ENCODE measurements around the gene LRRC75A.

LRRC75A gene

GRCh38 chr17:16418685-16419068 lies 73.3 kb downstream of the LRRC75A start:
- peak overlapping the region; percentile 92 for H3K4me3 ChIP-seq (ENCODE audit: low read depth, low read length)
- TF ChIP-seq, protein P1, sequence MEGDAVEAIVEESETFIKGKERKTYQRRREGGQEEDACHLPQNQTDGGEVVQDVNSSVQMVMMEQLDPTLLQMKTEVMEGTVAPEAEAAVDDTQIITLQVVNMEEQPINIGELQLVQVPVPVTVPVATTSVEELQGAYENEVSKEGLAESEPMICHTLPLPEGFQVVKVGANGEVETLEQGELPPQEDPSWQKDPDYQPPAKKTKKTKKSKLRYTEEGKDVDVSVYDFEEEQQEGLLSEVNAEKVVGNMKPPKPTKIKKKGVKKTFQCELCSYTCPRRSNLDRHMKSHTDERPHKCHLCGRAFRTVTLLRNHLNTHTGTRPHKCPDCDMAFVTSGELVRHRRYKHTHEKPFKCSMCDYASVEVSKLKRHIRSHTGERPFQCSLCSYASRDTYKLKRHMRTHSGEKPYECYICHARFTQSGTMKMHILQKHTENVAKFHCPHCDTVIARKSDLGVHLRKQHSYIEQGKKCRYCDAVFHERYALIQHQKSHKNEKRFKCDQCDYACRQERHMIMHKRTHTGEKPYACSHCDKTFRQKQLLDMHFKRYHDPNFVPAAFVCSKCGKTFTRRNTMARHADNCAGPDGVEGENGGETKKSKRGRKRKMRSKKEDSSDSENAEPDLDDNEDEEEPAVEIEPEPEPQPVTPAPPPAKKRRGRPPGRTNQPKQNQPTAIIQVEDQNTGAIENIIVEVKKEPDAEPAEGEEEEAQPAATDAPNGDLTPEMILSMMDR (IDR thresholded peaks at IDR 0.05; ENCODE audit: insufficient read depth, low read depth, low read length, missing control alignments): no peak
- peak; percentile 45 for DNase-seq (ENCODE audit: low read depth)

DNA sequence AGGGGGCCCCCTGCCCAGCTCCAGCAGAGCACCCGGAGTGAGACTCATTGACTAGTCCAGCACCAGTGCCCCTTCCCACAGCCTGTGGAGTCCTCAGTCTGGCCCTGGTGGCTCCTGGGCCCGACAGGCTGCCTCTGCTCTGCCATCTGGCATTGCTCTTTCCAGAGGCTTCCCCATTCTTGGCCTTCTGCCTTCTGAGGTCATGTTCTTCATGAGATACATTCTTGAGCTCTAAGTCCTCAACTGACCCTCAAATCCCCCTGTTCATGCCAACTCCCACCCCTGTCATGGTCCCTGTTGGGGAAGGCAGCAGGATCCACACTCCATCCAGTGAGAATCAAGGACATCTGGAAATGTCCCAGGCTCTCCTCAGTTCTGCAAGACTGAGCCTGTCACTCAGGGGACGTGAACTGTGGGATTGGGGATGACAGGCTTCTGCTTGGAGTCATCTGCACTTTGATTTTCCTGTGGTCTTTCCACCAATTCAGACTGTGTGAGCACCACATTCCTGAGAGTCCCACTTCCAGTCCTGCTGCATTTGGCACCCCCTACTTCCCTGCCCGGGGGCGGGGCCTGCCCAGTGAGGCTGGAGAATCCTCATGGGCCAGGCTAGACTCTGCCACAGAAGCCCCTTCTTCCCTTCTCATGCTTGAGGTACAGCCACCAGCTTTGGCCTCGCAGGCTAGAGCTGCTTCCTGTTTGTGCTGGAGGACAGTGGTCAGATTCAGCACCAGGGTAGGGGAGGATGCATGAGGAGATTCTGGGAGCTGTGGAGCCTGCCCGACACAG lies 73.9 kb downstream of the LRRC75A start:
- TF ChIP-seq, protein P1 (IDR thresholded peaks at IDR 0.05; ENCODE audit: insufficient read depth, low read depth, low read length, missing control alignments): no peak
- DNase-seq (ENCODE audit: low read depth): no peak
- peak overlapping the region; percentile 92 for H3K4me3 ChIP-seq (ENCODE audit: low read depth, low read length)

- TF ChIP-seq, protein P1 (IDR thresholded peaks at IDR 0.05; ENCODE audit: insufficient read depth, low read depth, low read length, missing control alignments): no peak
- DNase-seq (ENCODE audit: low read depth): no peak
- peak overlapping the region; percentile 92 for H3K4me3 ChIP-seq (ENCODE audit: low read depth, low read length)
Observed at GRCh38 chr17:16417399-16417798, 74.6 kb downstream of the LRRC75A start.

DNA sequence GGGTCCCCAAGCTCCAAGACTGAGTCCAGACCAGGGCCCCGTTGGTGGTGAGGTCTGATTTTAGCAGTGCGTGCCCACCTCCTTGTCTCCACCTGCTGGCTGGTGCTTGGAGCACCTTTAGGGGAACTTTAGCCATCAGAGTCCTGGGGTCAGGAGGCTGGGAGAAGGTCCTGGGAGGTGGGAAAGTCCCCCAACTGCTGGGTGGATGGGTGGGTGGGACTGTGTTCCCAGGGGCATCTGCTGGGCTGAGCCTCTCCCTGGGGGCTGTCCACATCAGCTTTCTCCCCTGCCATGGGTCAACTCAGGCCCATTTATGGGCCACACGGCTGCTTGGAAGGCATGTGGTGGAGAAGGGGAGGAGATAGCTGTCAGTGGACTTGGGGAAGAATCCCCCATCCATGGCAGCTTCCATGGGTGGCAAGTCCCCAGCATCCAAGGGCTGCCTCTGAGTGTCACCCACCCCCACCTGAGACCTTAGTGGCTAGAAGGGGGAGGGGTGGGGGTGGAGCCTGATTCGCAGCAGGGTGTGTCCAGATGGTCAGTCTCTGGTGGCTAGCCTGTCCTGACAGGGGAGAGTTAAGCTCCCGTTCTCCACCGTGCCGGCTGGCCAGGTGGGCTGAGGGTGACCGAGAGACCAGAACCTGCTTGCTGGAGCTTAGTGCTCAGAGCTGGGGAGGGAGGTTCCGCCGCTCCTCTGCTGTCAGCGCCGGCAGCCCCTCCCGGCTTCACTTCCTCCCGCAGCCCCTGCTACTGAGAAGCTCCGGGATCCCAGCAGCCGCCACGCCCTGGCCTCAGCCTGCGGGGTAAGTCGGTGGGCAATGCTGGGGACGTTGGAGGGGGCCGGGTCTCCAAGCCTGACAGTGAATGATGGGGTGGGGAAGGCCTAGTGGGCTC lies 76.7 kb downstream of the LRRC75A start, which contains the start of gene TRPV2:
TSS of gene TRPV2 (plus strand) at position 541 of the 894 bp plus-strand sequence. CDS start 2,098 bp downstream, outside the sequence.
- peak; percentile 86 for DNase-seq (ENCODE audit: low read depth)
- peak within 1 kb of the TSS; percentile 92 for H3K4me3 ChIP-seq (ENCODE audit: low read depth, low read length)
- TF ChIP-seq, protein P1 (IDR thresholded peaks at IDR 0.05; ENCODE audit: insufficient read depth, low read depth, low read length, missing control alignments): peak; percentile 91

DNA sequence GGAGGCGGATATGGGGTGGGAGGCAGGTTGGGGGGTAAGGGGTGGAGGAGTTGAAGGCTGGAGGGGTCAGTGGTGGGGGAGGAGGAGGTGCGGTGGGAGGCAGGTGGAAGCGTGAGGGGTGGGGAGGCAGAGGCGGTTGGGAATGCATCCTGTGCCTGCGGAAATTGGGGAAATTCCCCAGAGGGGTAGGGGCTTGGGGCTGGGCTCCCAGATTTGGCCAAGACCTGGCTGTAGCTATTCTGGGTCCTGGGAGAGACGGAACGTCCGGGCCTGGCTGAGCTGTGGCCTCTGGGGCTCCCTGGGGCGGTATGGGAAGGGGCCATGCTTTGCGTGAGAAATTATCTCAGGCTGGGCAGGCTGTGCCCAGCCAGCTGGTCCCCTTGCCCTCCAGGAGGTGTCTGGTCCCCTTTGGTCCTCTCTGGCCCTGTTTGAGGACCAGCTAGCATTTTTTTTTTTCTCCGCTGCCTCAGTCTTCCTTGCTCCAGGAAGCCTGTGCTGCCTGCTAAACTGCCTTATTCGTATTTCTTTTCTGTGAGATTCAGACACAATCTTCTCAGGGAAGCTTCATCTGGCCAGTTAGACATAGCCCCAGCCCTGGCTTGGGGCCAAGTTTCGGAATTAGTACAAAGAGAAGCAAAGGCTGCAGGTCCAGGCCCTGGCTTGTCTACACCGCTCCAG lies 83.9 kb downstream of the LRRC75A start:
- TF ChIP-seq, protein P1 (IDR thresholded peaks at IDR 0.05; ENCODE audit: insufficient read depth, low read depth, low read length, missing control alignments): no peak
- peak overlapping the region; percentile 53 for H3K4me3 ChIP-seq (ENCODE audit: low read depth, low read length)
- peak; percentile 98 for DNase-seq (ENCODE audit: low read depth)

Measured in GM12865 (cell line).